DMS 273 (cell line): ENCODE results near the gene ANAPC10.
A peak's percentile ranks its signal among the peaks of the same experiment; 100 is the strongest.

Experiments used
- DNase-seq: peaks from one replicate; lab custom pipeline; 2025; ENCODE audit not compliant: unreplicated experiment; lab: John Stamatoyannopoulos, UW

Gene ANAPC10

GRCh38 chr4:145075742-145076468 is 22.1 kb downstream of the ANAPC10 start:
- no peak for DNase-seq

- no peak for DNase-seq
These were observed 26.4 kb downstream of the ANAPC10 start for GRCh38 chr4:145071560-145071959.

GRCh38 chr4:145069361-145069760 is 28.6 kb downstream of the ANAPC10 start:
- no peak for DNase-seq

GRCh38 chr4:145066063-145066501 is 31.9 kb downstream of the ANAPC10 start:
- DNase-seq, result no peak

GRCh38 chr4:145061318-145061920 is 36.6 kb downstream of the ANAPC10 start:
- peak; percentile 47 for DNase-seq

- DNase-seq, result no peak
These were observed 39.7 kb downstream of the ANAPC10 start for GRCh38 chr4:145058256-145058655.

- DNase-seq, result no peak
These were observed 41.5 kb downstream of the ANAPC10 start for GRCh38 chr4:145056325-145057130.

GRCh38 chr4:145055533-145056257 is 42.3 kb downstream of the ANAPC10 start:
- DNase-seq, result no peak

GRCh38 chr4:145049241-145049640 is 48.8 kb downstream of the ANAPC10 start:
- DNase-seq, result no peak

GRCh38 chr4:145048817-145049216 is 49.2 kb downstream of the ANAPC10 start:
- no peak for DNase-seq

- DNase-seq, result no peak
These were observed 50.8 kb downstream of the ANAPC10 start for GRCh38 chr4:145047151-145047550.

GRCh38 chr4:145045180-145045579 is 52.8 kb downstream of the ANAPC10 start:
- DNase-seq, result no peak

- no peak for DNase-seq
These were observed 53.7 kb downstream of the ANAPC10 start for GRCh38 chr4:145044341-145044740.

GRCh38 chr4:145043306-145043705 is 54.7 kb downstream of the ANAPC10 start:
- DNase-seq, result no peak

GRCh38 chr4:145042601-145043285 is 55.3 kb downstream of the ANAPC10 start:
- no peak for DNase-seq

GRCh38 chr4:145041378-145041777 is 56.6 kb downstream of the ANAPC10 start:
- peak; percentile 1 for DNase-seq

GRCh38 chr4:145035494-145036136 is 62.4 kb downstream of the ANAPC10 start:
- no peak for DNase-seq

GRCh38 chr4:145034727-145035211 is 63.2 kb downstream of the ANAPC10 start:
- DNase-seq, result no peak

GRCh38 chr4:145019346-145019745 is 78.7 kb downstream of the ANAPC10 start:
- DNase-seq, result no peak

- no peak for DNase-seq
These were observed 83.6 kb downstream of the ANAPC10 start for GRCh38 chr4:145014365-145014764.
